A673 (cell line): ENCODE results near the gene HS3ST6. TPM values are rescaled to one million over a fixed set of nuclear protein-coding genes. Genes with fewer than 3 reads are reported as not detected.

Experiments used
- BruUV-seq: library from RNA; stranded (reverse); fragments of 400-500 nt; replicated peaks from 2 replicates; lab custom pipeline; 2021; lab: Mats Ljungman, UMichigan
- CTCF ChIA-PET: fragments of 300-600 bp; sonication (Branson Sonifier 250); formaldehyde crosslinking; loops from one replicate; lab custom pipeline; 2022; ENCODE audit warnings: antibody characterized with exemption; lab: Charles Lee
- POLR2A ChIA-PET: fragments of 300-600 bp; sonication (Branson Sonifier 250); formaldehyde crosslinking; loops from one replicate; lab custom pipeline; 2022; ENCODE audit warnings: antibody characterized with exemption; ENCODE audit not compliant: low non-redundant PET; lab: Charles Lee
- DNase-seq: peaks from one replicate; pipeline ENCODE4 v3.0.0-alpha.2; 2015; ENCODE audit warnings: low spot score
- H3K27ac ChIP-seq: fragments of 200-600 bp; sonication (generic); 2 replicates; pipeline ENCODE4 v1.5.1; 2016; ENCODE audit warnings: mixed run types, low read depth, mild to moderate bottlenecking, mixed read lengths, antibody characterized with exemption, low read length; ENCODE audit not compliant: poor library complexity, severe bottlenecking
- H3K27me3 ChIP-seq: fragments of 200-600 bp; sonication (generic); replicated peaks from 2 replicates; pipeline ENCODE4 v1.6.1; 2017; ENCODE audit warnings: mixed run types, low read depth, mild to moderate bottlenecking, mixed read lengths, antibody characterized with exemption, low read length; ENCODE audit not compliant: insufficient read depth, poor library complexity
- H3K36me3 ChIP-seq: fragments of 200-600 bp; sonication (generic); 2 replicates; pipeline ENCODE4 v1.6.1; 2016; ENCODE audit warnings: mixed run types, mild to moderate bottlenecking, mixed read lengths, antibody characterized with exemption, low read length; ENCODE audit not compliant: insufficient read depth, poor library complexity, severe bottlenecking
- H3K4me1 ChIP-seq: fragments of 200-600 bp; sonication (generic); 2 replicates; pipeline ENCODE4 v1.6.1; 2017; ENCODE audit warnings: mixed run types, mild to moderate bottlenecking, mixed read lengths, antibody characterized with exemption, low read length; ENCODE audit not compliant: insufficient read depth, poor library complexity, severe bottlenecking
- H3K4me3 ChIP-seq: fragments of 200-600 bp; sonication (generic); 2 replicates; pipeline ENCODE4 v1.5.1; 2016; ENCODE audit warnings: low read depth, mixed run types, mild to moderate bottlenecking, mixed read lengths, low read length; ENCODE audit not compliant: poor library complexity, severe bottlenecking
- H3K9me3 ChIP-seq: fragments of 200-600 bp; sonication (generic); 2 replicates; pipeline ENCODE4 v1.6.1; 2016; ENCODE audit warnings: mixed run types, low read depth, mild to moderate bottlenecking, mixed read lengths, antibody characterized with exemption, low read length; ENCODE audit not compliant: poor library complexity, severe bottlenecking
- CTCF ChIP-seq: fragments of 300-800, 200-600 bp; sonication (generic); conservative IDR thresholded peaks from 2 replicates; pipeline ENCODE4 v1.5.1; 2017; ENCODE audit warnings: low read depth, mild to moderate bottlenecking, antibody characterized with exemption, low read length, moderate library complexity, mixed read lengths
- EZH2 ChIP-seq: fragments of 200-600 bp; sonication (generic); IDR thresholded peaks from 2 replicates; pipeline ENCODE4 v1.6.1; 2017; ENCODE audit warnings: borderline replicate concordance, low read depth, mild to moderate bottlenecking, mixed read lengths, antibody characterized with exemption, low read length; ENCODE audit not compliant: poor library complexity, severe bottlenecking
- intact Hi-C: fragments of 100-400 bp; cut with micrococcal nuclease; formaldehyde crosslinking; loops from one replicate; pipeline ENCODE4 v1.10.0; 2022; ENCODE audit not compliant: unreplicated experiment
- total RNA-seq: library from RNA; stranded (reverse); gene quantifications from 2 replicates; pipeline ENCODE4 v1.2.3, GENCODE V29; 2021

HS3ST6 gene
- total RNA-seq, 1 experiment from 2014 or later: not detected

- no peak for DNase-seq
- H3K27me3 ChIP-seq: peaks cover 52% of the 10 kb centered on the region
- H3K27ac ChIP-seq: no peak overlapping the region
- no peaks in the 10 kb centered on the region for H3K4me1 ChIP-seq
- intact Hi-C loops: no loop called here
- CTCF ChIA-PET: interaction anchor here (0.6 kb wide), 1 partner anchor 11 kb away, joined by 7 read pairs; no protein-coding TSS in a partner anchor
- POLR2A ChIA-PET: interaction anchor here (0.6 kb wide), 1 partner anchor 30 kb away, joined by 3 read pairs; no protein-coding TSS in a partner anchor
- no peak overlapping the region for H3K4me3 ChIP-seq
- no peaks in the 10 kb centered on the region for H3K9me3 ChIP-seq
- TF ChIP-seq EZH2 (no peak), CTCF (no peak)
- H3K36me3 ChIP-seq: no peaks in the 10 kb centered on the region
- no TSS peak for BruUV-seq
Observed at GRCh38 chr16:1915732-1916639, 2.2 kb downstream of the HS3ST6 start.

DNA sequence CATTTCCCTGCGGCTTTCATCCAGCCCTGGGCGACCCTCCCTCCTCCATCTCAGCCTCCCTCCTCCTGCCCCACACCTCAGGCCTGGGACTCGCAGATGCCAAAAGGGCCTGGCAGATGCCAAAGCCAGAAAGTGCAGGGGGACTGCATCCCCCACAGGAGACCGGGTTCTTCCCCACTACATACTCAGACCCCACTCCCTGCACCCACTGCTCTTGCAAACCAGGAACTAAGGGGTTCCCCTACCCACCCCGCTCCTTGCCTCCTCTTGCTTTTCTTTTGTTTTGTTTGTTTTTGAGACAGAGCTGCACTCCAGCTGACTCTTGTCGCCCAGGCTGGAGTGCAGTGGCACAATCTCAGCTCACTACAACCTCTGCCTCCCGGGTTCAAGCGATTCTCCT is 3.2 kb downstream of the HS3ST6 start:
- Histone ChIP-seq H3K9me3 (no peaks in the 10 kb centered on the region), H3K4me1 (no peaks in the 10 kb centered on the region), H3K27ac (no peak overlapping the region), H3K36me3 (no peaks in the 10 kb centered on the region), H3K4me3 (no peak overlapping the region), H3K27me3 (peaks cover 43% of the 10 kb centered on the region)
- DNase-seq: no peak
- no TSS peak for BruUV-seq
- intact Hi-C loops: no loop called here
- ChIA-PET POLR2A (no interaction called here), CTCF (no interaction called here)
- no peak for TF ChIP-seq EZH2

DNA sequence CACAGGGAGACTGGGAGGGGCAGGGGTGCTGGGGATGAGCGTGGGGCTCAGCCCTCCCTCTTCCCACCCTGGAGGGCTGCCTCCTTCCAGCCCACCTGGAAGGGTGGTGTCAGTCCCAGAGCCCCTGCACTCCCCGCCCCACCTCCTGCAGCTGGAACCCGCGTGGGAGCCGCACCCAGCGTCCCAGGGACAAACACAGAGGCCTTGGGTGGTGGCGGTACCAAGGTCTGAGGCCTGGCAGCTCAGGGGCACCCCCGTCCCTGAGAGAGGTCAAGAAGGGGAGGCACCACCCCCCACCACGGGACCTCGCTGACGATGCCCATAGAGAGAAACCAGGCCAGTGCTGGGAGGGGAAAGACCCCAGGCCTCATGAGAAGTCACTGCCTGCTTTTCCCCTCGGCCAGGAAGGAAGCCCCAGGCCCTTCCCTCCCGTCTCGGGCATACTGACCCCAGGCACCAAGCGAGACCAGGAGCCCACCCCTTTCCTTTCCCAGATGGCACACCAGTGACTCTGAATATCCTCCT is 4.1 kb downstream of the HS3ST6 start:
- CTCF ChIA-PET: no interaction called here
- no TSS peak for BruUV-seq
- POLR2A ChIA-PET: no interaction called here
- Histone ChIP-seq H3K36me3 (no peaks in the 10 kb centered on the region), H3K4me3 (no peak overlapping the region), H3K27me3 (peaks cover 35% of the 10 kb centered on the region), H3K27ac (no peak overlapping the region), H3K9me3 (no peaks in the 10 kb centered on the region), H3K4me1 (no peaks in the 10 kb centered on the region)
- no peak for TF ChIP-seq EZH2
- TF ChIP-seq CTCF: no peak
- intact Hi-C loops: no loop called here
- DNase-seq: no peak
